Measurements from ENCODE around the gene TOMT. TPM values are rescaled to one million over a fixed set of nuclear protein-coding genes. Genes with fewer than 3 reads are reported as not detected.

Gene TOMT
- total RNA-seq, 1 experiment from 2014 or later, result not detected

- Mint-ChIP-seq H3K36me3 (no peaks in the 10 kb centered on the region), H3K27me3 (ENCODE audit: low read depth) (no peaks in the 10 kb centered on the region), H3K27ac (peak overlapping the region; percentile 75; the same call in 1 of the 2 replicates), H3K4me3 (no peak overlapping the region), H3K4me1 (peaks cover 13% of the 10 kb centered on the region), H3K9me3 (no peaks in the 10 kb centered on the region)
- ChIA-PET POLR2A (interaction anchor here (0.8 to 1.5 kb wide), 3 partner anchors 22 to 67 kb away, joined by 4 to 12 read pairs (median 4); partner anchors contain the start of gene ANAPC15), CTCF (interaction anchor here (0.6 to 7.2 kb wide), 37 partner anchors 9 to 380 kb away, joined by 3 to 235 read pairs (median 6); partner anchors contain the start of genes ANAPC15, FOLR1, LAMTOR1 and RNF121)
- DNase-seq (ENCODE audit: low spot score), result peak; percentile 85
- ATAC-seq, result peak; percentile 98
- TF ChIP-seq RELA (CRISPR knock-in tag; IDR thresholded peaks at IDR 0.05; ENCODE audit: borderline replicate concordance) (no peak), CREB1 (CRISPR knock-in tag; IDR thresholded peaks at IDR 0.05) (no peak), CTCF (IDR thresholded peaks at IDR 0.05) (peak; percentile 49; the same call in 1 of the 2 replicates)
Measured at GRCh38 chr11:72091292-72091691, 14.4 kb upstream of the TOMT start.

GRCh38 chr11:72098741-72099140 is 7.0 kb upstream of the TOMT start:
- Mint-ChIP-seq H3K4me3 (no peak overlapping the region), H3K27ac (no peak overlapping the region), H3K4me1 (peaks cover 19% of the 10 kb centered on the region), H3K36me3 (peaks cover 22% of the 10 kb centered on the region), H3K9me3 (no peaks in the 10 kb centered on the region), H3K27me3 (ENCODE audit: low read depth) (no peaks in the 10 kb centered on the region)
- ATAC-seq, result no peak
- ChIA-PET CTCF (interaction anchor here (2.1 kb wide), 1 partner anchor 73 kb away, joined by 10 read pairs; no protein-coding TSS in a partner anchor), POLR2A (no interaction called here)
- TF ChIP-seq GABPB1 (CRISPR knock-in tag; IDR thresholded peaks at IDR 0.05) (no peak), NR1H2 (CRISPR knock-in tag; IDR thresholded peaks at IDR 0.05) (no peak), ZNF121 (CRISPR knock-in tag; IDR thresholded peaks at IDR 0.05) (no peak), FOXP1 (CRISPR knock-in tag; IDR thresholded peaks at IDR 0.05; ENCODE audit: borderline replicate concordance) (no peak), GRHL2 (CRISPR knock-in tag; IDR thresholded peaks at IDR 0.05; ENCODE audit: insufficient replicate concordance, severe bottlenecking) (no peak), E2F4 (CRISPR knock-in tag; IDR thresholded peaks at IDR 0.05; ENCODE audit: borderline replicate concordance, low read depth) (no peak), HMGA2 (CRISPR knock-in tag; IDR thresholded peaks at IDR 0.05) (no peak), CBFB (CRISPR knock-in tag; IDR thresholded peaks at IDR 0.05; ENCODE audit: low read depth) (no peak), E2F5 (CRISPR knock-in tag; IDR thresholded peaks at IDR 0.05) (no peak), ARID4B (CRISPR knock-in tag; IDR thresholded peaks at IDR 0.05; ENCODE audit: borderline replicate concordance) (no peak), ZMAT4 (CRISPR knock-in tag; IDR thresholded peaks at IDR 0.05) (no peak), EMX1 (CRISPR knock-in tag; IDR thresholded peaks at IDR 0.05) (no peak), NR2C2 (CRISPR knock-in tag; IDR thresholded peaks at IDR 0.05) (no peak), CDX4 (CRISPR knock-in tag; IDR thresholded peaks at IDR 0.05; ENCODE audit: borderline replicate concordance) (no peak), MLX (CRISPR knock-in tag; IDR thresholded peaks at IDR 0.05) (no peak), MAX (CRISPR knock-in tag; IDR thresholded peaks at IDR 0.05) (no peak), JUN (CRISPR knock-in tag; IDR thresholded peaks at IDR 0.05) (no peak), ETV6 (CRISPR knock-in tag; IDR thresholded peaks at IDR 0.05) (no peak)
- DNase-seq (ENCODE audit: low spot score), result no peak
